Measurements from ENCODE around the gene ANP32D. TPM values are rescaled to one million over a fixed set of nuclear protein-coding genes. Genes with fewer than 3 reads are reported as not detected.
A peak's percentile ranks its signal among the peaks of the same experiment; 100 is the strongest.
"Not testable (repeated sequence)": the region's sequence is repeated elsewhere in the genome, so short reads cannot be mapped to it uniquely, and the experiment has no call there.

Gene ANP32D
- total and polyA plus RNA-seq, 5 donors from 2014 or later: not detected

- no peak overlapping the region for H3K27ac ChIP-seq (ENCODE audit: insufficient read depth, low read length, poor library complexity, severe bottlenecking)
- DNase-seq (no peak), ATAC-seq (ENCODE audit: low read depth in 2 of 2) (no peak)
- peaks cover 18% of the 10 kb centered on the region for H3K27me3 Mint-ChIP-seq
- H3K27me3 ChIP-seq (ENCODE audit: control insufficient read depth, insufficient read depth, low read length): no peaks in the 10 kb centered on the region
- no peak overlapping the region for H3K4me3 Mint-ChIP-seq
- peaks cover 5% of the 10 kb centered on the region for H3K36me3 Mint-ChIP-seq
- H3K9me3 Mint-ChIP-seq: peaks cover 0 to 10% (median 3%) of the 10 kb centered on the region in 7 donors
- H3K27ac Mint-ChIP-seq: no peak overlapping the region
- peaks cover 0 to 1% of the 10 kb centered on the region in 2 experiments for H3K9me3 ChIP-seq (ENCODE audit: control insufficient read depth in 2 of 2, low read length in 2 of 2)
- H3K4me1 Mint-ChIP-seq: peaks cover 0 to 6% (median 1%) of the 10 kb centered on the region in 4 donors
- H3K4me1 ChIP-seq (ENCODE audit: control insufficient read depth, insufficient read depth, low read length, poor library complexity, severe bottlenecking): no peaks in the 10 kb centered on the region
- no peaks in the 10 kb centered on the region for H3K36me3 ChIP-seq (ENCODE audit: control insufficient read depth, insufficient read depth, low read length)
- no peak overlapping the region for H3K4me3 ChIP-seq (ENCODE audit: low read depth, low read length)
These were observed 26.1 kb upstream of the ANP32D start for GRCh38 chr12:48446161-48446776.

- no peaks in the 10 kb centered on the region for H3K4me1 ChIP-seq (ENCODE audit: control insufficient read depth, insufficient read depth, low read length, poor library complexity, severe bottlenecking)
- Mint-ChIP-seq H3K36me3 (peaks cover 5% of the 10 kb centered on the region), H3K9me3 (peaks cover 0 to 10% (median 3%) of the 10 kb centered on the region in 7 donors), H3K27ac (no peak overlapping the region), H3K4me3 (no peak overlapping the region), H3K27me3 (peaks cover 20% of the 10 kb centered on the region), H3K4me1 (peaks cover 0 to 6% (median 1%) of the 10 kb centered on the region in 4 donors)
- no peak overlapping the region for H3K27ac ChIP-seq (ENCODE audit: insufficient read depth, low read length, poor library complexity, severe bottlenecking)
- no peaks in the 10 kb centered on the region for H3K36me3 ChIP-seq (ENCODE audit: control insufficient read depth, insufficient read depth, low read length)
- no peaks in the 10 kb centered on the region for H3K27me3 ChIP-seq (ENCODE audit: control insufficient read depth, insufficient read depth, low read length)
- H3K4me3 ChIP-seq (ENCODE audit: low read depth, low read length): no peak overlapping the region
- ATAC-seq (ENCODE audit: low read depth in 2 of 2) (no peak), DNase-seq (no peak)
- H3K9me3 ChIP-seq (ENCODE audit: control insufficient read depth in 2 of 2, low read length in 2 of 2): peaks cover 0 to 1% of the 10 kb centered on the region in 2 experiments
These were observed 24.6 kb upstream of the ANP32D start for GRCh38 chr12:48447755-48448154.

- Mint-ChIP-seq H3K27ac (no peak overlapping the region), H3K36me3 (peaks cover 5% of the 10 kb centered on the region), H3K27me3 (peaks cover 12% of the 10 kb centered on the region), H3K9me3 (peaks cover 0 to 10% (median 3%) of the 10 kb centered on the region in 7 donors), H3K4me3 (no peak overlapping the region), H3K4me1 (no peaks in the 10 kb centered on the region)
- H3K27me3 ChIP-seq (ENCODE audit: control insufficient read depth, insufficient read depth, low read length): peaks cover 3% of the 10 kb centered on the region
- no peak for DNase-seq
- H3K9me3 ChIP-seq (ENCODE audit: control insufficient read depth in 2 of 2, low read length in 2 of 2): peaks cover 0 to 1% of the 10 kb centered on the region in 2 experiments
- no peaks in the 10 kb centered on the region for H3K4me1 ChIP-seq (ENCODE audit: control insufficient read depth, insufficient read depth, low read length, poor library complexity, severe bottlenecking)
- no peaks in the 10 kb centered on the region for H3K36me3 ChIP-seq (ENCODE audit: control insufficient read depth, insufficient read depth, low read length)
- H3K27ac ChIP-seq (ENCODE audit: insufficient read depth, low read length, poor library complexity, severe bottlenecking): no peak overlapping the region
- no peak overlapping the region for H3K4me3 ChIP-seq (ENCODE audit: low read depth, low read length)
- no peak for ATAC-seq (ENCODE audit: low read depth in 2 of 2)
These were observed 21.0 kb upstream of the ANP32D start for GRCh38 chr12:48451372-48451771.

- not testable (repeated sequence) for H3K27me3 ChIP-seq (ENCODE audit: control insufficient read depth, insufficient read depth, low read length); H3K36me3 ChIP-seq (ENCODE audit: control insufficient read depth, insufficient read depth, low read length); DNase-seq; H3K27ac Mint-ChIP-seq; ATAC-seq (ENCODE audit: low read depth in 2 of 2); H3K27ac ChIP-seq (ENCODE audit: insufficient read depth, low read length, poor library complexity, severe bottlenecking); H3K4me1 Mint-ChIP-seq; H3K4me3 Mint-ChIP-seq; H3K9me3 ChIP-seq (ENCODE audit: control insufficient read depth in 2 of 2, low read length in 2 of 2); H3K4me3 ChIP-seq (ENCODE audit: low read depth, low read length); H3K36me3 Mint-ChIP-seq; H3K4me1 ChIP-seq (ENCODE audit: control insufficient read depth, insufficient read depth, low read length, poor library complexity, severe bottlenecking)
- H3K27me3 Mint-ChIP-seq: peaks cover 24% of the 10 kb centered on the region
- H3K9me3 Mint-ChIP-seq: peaks cover 0 to 10% (median 3%) of the 10 kb centered on the region in 7 donors
These were observed 19.4 kb upstream of the ANP32D start for GRCh38 chr12:48452961-48453360.

- peaks cover 37% of the 10 kb centered on the region for H3K27me3 Mint-ChIP-seq
These were observed 17.7 kb upstream of the ANP32D start for GRCh38 chr12:48454667-48455066.

GRCh38 chr12:48455116-48455515 is 17.2 kb upstream of the ANP32D start:
- no peaks in the 10 kb centered on the region for H3K4me1 Mint-ChIP-seq
- H3K27ac Mint-ChIP-seq: no peak overlapping the region
- peaks cover 0 to 2% (median 1%) of the 10 kb centered on the region in 7 donors for H3K9me3 Mint-ChIP-seq
- ATAC-seq (ENCODE audit: low read depth in 2 of 2) (no peak), DNase-seq (no peak)
- Histone ChIP-seq H3K4me1 (ENCODE audit: control insufficient read depth, insufficient read depth, low read length, poor library complexity, severe bottlenecking) (no peaks in the 10 kb centered on the region), H3K4me3 (ENCODE audit: low read depth, low read length) (no peak overlapping the region), H3K27me3 (ENCODE audit: control insufficient read depth, insufficient read depth, low read length) (peaks cover 11% of the 10 kb centered on the region), H3K9me3 (ENCODE audit: control insufficient read depth in 2 of 2, low read length in 2 of 2) (peaks cover 0 to 1% of the 10 kb centered on the region in 2 experiments), H3K36me3 (ENCODE audit: control insufficient read depth, insufficient read depth, low read length) (no peaks in the 10 kb centered on the region), H3K27ac (ENCODE audit: insufficient read depth, low read length, poor library complexity, severe bottlenecking) (no peak overlapping the region)
- H3K4me3 Mint-ChIP-seq: no peak overlapping the region
- peaks cover 2% of the 10 kb centered on the region for H3K36me3 Mint-ChIP-seq
- peaks cover 35% of the 10 kb centered on the region for H3K27me3 Mint-ChIP-seq

More at GRCh38 chr12:48454667-48455066, 17.7 kb upstream of the ANP32D start:
- Histone ChIP-seq H3K4me3 (ENCODE audit: low read depth, low read length) (no peak overlapping the region), H3K27ac (ENCODE audit: insufficient read depth, low read length, poor library complexity, severe bottlenecking) (no peak overlapping the region), H3K36me3 (ENCODE audit: control insufficient read depth, insufficient read depth, low read length) (no peaks in the 10 kb centered on the region), H3K27me3 (ENCODE audit: control insufficient read depth, insufficient read depth, low read length) (peaks cover 8% of the 10 kb centered on the region), H3K9me3 (ENCODE audit: control insufficient read depth in 2 of 2, low read length in 2 of 2) (peaks cover 0 to 1% of the 10 kb centered on the region in 2 experiments), H3K4me1 (ENCODE audit: control insufficient read depth, insufficient read depth, low read length, poor library complexity, severe bottlenecking) (no peaks in the 10 kb centered on the region)
- Mint-ChIP-seq H3K4me1 (no peaks in the 10 kb centered on the region), H3K4me3 (no peak overlapping the region), H3K36me3 (peaks cover 5% of the 10 kb centered on the region), H3K27ac (no peak overlapping the region), H3K9me3 (peaks cover 0 to 5% (median 1%) of the 10 kb centered on the region in 7 donors)
- DNase-seq: peak in 2 of 3 donors; percentile 33 to 47
- no peak for ATAC-seq (ENCODE audit: low read depth in 2 of 2)

- H3K27ac Mint-ChIP-seq: no peak overlapping the region
- no peaks in the 10 kb centered on the region for H3K36me3 Mint-ChIP-seq
- no peaks in the 10 kb centered on the region for H3K4me1 Mint-ChIP-seq
- no peak overlapping the region for H3K4me3 ChIP-seq (ENCODE audit: low read depth, low read length)
- H3K27me3 ChIP-seq (ENCODE audit: control insufficient read depth, insufficient read depth, low read length): peaks cover 14% of the 10 kb centered on the region
- H3K4me3 Mint-ChIP-seq: no peak overlapping the region
- H3K4me1 ChIP-seq (ENCODE audit: control insufficient read depth, insufficient read depth, low read length, poor library complexity, severe bottlenecking): no peaks in the 10 kb centered on the region
- peaks cover 0 to 1% (median 0%) of the 10 kb centered on the region in 7 donors for H3K9me3 Mint-ChIP-seq
- no peak for DNase-seq
- no peaks in the 10 kb centered on the region for H3K9me3 ChIP-seq (ENCODE audit: control insufficient read depth in 2 of 2, low read length in 2 of 2)
- no peak for ATAC-seq (ENCODE audit: low read depth in 2 of 2)
- H3K27me3 Mint-ChIP-seq: peaks cover 39% of the 10 kb centered on the region
- no peaks in the 10 kb centered on the region for H3K36me3 ChIP-seq (ENCODE audit: control insufficient read depth, insufficient read depth, low read length)
- H3K27ac ChIP-seq (ENCODE audit: insufficient read depth, low read length, poor library complexity, severe bottlenecking): no peak overlapping the region
These were observed 13.1 kb upstream of the ANP32D start for GRCh38 chr12:48459259-48459658.

- H3K36me3 ChIP-seq (ENCODE audit: control insufficient read depth, insufficient read depth, low read length); ATAC-seq (ENCODE audit: low read depth in 2 of 2); H3K4me1 Mint-ChIP-seq; H3K36me3 Mint-ChIP-seq; H3K9me3 ChIP-seq (ENCODE audit: control insufficient read depth in 2 of 2, low read length in 2 of 2); H3K27me3 Mint-ChIP-seq; H3K27ac ChIP-seq (ENCODE audit: insufficient read depth, low read length, poor library complexity, severe bottlenecking); H3K4me1 ChIP-seq (ENCODE audit: control insufficient read depth, insufficient read depth, low read length, poor library complexity, severe bottlenecking); H3K27ac Mint-ChIP-seq; H3K4me3 Mint-ChIP-seq; H3K4me3 ChIP-seq (ENCODE audit: low read depth, low read length); DNase-seq; H3K27me3 ChIP-seq (ENCODE audit: control insufficient read depth, insufficient read depth, low read length): not testable (repeated sequence)
- H3K9me3 Mint-ChIP-seq: peaks cover 0 to 48% (median 16%) of the 10 kb centered on the region in 7 donors
These were observed 3.3 kb upstream of the ANP32D start for GRCh38 chr12:48469027-48469426.
